H1 (cell line): ENCODE measurements around the gene EIF4A2. TPM values are rescaled to one million over a fixed set of nuclear protein-coding genes. Genes with fewer than 3 reads are reported as not detected.

ENCODE experiments used
- CBX5 ChIP-seq: fragments of 300-800, 300-1000 bp; sonication (generic); IDR thresholded peaks from 2 replicates; pipeline ENCODE4 v1.7.1; 2016; ENCODE audit warnings: antibody characterized with exemption, low read length, low read depth
- CEBPB ChIP-seq: IDR thresholded peaks from 2 replicates; pipeline ENCODE4 v1.6.1; 2012; ENCODE audit warnings: low read depth, low read length
- CTBP2 ChIP-seq: IDR thresholded peaks from 2 replicates; pipeline ENCODE4 v1.7.0; 2011; ENCODE audit warnings: borderline replicate concordance, mild to moderate bottlenecking, moderate library complexity, mixed read lengths, low read length; ENCODE audit not compliant: insufficient read depth, insufficient read length
- FOSL1 ChIP-seq: IDR thresholded peaks from 2 replicates; pipeline ENCODE4 v1.6.1; 2011; ENCODE audit warnings: mild to moderate bottlenecking, low read depth, low read length, moderate library complexity; ENCODE audit not compliant: insufficient read depth
- JUN ChIP-seq: IDR thresholded peaks from 2 replicates; pipeline ENCODE4 v1.6.1; 2011; ENCODE audit warnings: low read depth, mild to moderate bottlenecking, improper control_type of control experiment, low read length
- POLR2A ChIP-seq, 2 experiments: IDR thresholded peaks; 1 replicate in 1 of 2; 2 replicates in 1 of 2; pipeline ENCODE4 v1.6.1; 2011; ENCODE audit warnings: low read depth in 2 of 2, low read length in 2 of 2, mild to moderate bottlenecking in 2 of 2; ENCODE audit errors: control extremely low read depth in 1 of 2
- TEAD4 ChIP-seq: IDR thresholded peaks from 2 replicates; pipeline ENCODE4 v1.6.1; 2012; ENCODE audit warnings: low read depth, low read length, inconsistent platforms, mixed read lengths
- polyA plus RNA-seq, 7 experiments: library from polyadenylated mRNA; depleted of rRNA in 3 of 7; stranded (reverse) in 5 of 7; unstranded in 2 of 7; fragments of >200 nt in 5 of 7; fragments of 200-250 nt in 2 of 7; gene quantifications; 1 replicate in 5 of 7; 2 replicates in 1 of 7; 4 replicates in 1 of 7; pipeline versions ENCODE4 v1.2.1 to v1.2.3, GENCODE V29; 2011 to 2013; ENCODE audit warnings: missing spikeins in 2 of 7, mixed read lengths in 2 of 7
- total RNA-seq: library from RNA; stranded (reverse); fragmentation: NEBNext Ultra II Directional; extraction: Animal tissue kit (Norgen Biotek cat#: 25700); gene quantifications from 2 replicates; pipeline ENCODE4 v1.2.1, GENCODE V29; 2021
- TF ChIP-seq, protein P1 (sequence below): fragments of 300-600 bp; sonication (generic); IDR thresholded peaks from 2 replicates; pipeline ENCODE4 v1.7.1; 2012; ENCODE audit warnings: low read length, moderate library complexity, mild to moderate bottlenecking, inconsistent platforms; ENCODE audit not compliant: insufficient replicate concordance

EIF4A2 gene
- total and polyA plus RNA-seq, 2 of the 8 experiments (the other 6 are each of a cell fraction or from before 2014, with no cell fraction given): 527 to 604 TPM

GRCh38 chr3:186798239-186798874, 15.0 kb downstream of the EIF4A2 start (continued):
- no peak for TF ChIP-seq CTBP2
- TF ChIP-seq CBX5: no peak
- no peak for TF ChIP-seq TEAD4
- no peak for TF ChIP-seq FOSL1
- TF ChIP-seq JUN: no peak
- no peak for TF ChIP-seq CEBPB
- no peak for TF ChIP-seq POLR2A (IDR thresholded peaks at IDR 0.05; ENCODE audit: control extremely low read depth in 1 of 2, low read depth in 2 of 2, low read length in 2 of 2)
- TF ChIP-seq, protein P1, sequence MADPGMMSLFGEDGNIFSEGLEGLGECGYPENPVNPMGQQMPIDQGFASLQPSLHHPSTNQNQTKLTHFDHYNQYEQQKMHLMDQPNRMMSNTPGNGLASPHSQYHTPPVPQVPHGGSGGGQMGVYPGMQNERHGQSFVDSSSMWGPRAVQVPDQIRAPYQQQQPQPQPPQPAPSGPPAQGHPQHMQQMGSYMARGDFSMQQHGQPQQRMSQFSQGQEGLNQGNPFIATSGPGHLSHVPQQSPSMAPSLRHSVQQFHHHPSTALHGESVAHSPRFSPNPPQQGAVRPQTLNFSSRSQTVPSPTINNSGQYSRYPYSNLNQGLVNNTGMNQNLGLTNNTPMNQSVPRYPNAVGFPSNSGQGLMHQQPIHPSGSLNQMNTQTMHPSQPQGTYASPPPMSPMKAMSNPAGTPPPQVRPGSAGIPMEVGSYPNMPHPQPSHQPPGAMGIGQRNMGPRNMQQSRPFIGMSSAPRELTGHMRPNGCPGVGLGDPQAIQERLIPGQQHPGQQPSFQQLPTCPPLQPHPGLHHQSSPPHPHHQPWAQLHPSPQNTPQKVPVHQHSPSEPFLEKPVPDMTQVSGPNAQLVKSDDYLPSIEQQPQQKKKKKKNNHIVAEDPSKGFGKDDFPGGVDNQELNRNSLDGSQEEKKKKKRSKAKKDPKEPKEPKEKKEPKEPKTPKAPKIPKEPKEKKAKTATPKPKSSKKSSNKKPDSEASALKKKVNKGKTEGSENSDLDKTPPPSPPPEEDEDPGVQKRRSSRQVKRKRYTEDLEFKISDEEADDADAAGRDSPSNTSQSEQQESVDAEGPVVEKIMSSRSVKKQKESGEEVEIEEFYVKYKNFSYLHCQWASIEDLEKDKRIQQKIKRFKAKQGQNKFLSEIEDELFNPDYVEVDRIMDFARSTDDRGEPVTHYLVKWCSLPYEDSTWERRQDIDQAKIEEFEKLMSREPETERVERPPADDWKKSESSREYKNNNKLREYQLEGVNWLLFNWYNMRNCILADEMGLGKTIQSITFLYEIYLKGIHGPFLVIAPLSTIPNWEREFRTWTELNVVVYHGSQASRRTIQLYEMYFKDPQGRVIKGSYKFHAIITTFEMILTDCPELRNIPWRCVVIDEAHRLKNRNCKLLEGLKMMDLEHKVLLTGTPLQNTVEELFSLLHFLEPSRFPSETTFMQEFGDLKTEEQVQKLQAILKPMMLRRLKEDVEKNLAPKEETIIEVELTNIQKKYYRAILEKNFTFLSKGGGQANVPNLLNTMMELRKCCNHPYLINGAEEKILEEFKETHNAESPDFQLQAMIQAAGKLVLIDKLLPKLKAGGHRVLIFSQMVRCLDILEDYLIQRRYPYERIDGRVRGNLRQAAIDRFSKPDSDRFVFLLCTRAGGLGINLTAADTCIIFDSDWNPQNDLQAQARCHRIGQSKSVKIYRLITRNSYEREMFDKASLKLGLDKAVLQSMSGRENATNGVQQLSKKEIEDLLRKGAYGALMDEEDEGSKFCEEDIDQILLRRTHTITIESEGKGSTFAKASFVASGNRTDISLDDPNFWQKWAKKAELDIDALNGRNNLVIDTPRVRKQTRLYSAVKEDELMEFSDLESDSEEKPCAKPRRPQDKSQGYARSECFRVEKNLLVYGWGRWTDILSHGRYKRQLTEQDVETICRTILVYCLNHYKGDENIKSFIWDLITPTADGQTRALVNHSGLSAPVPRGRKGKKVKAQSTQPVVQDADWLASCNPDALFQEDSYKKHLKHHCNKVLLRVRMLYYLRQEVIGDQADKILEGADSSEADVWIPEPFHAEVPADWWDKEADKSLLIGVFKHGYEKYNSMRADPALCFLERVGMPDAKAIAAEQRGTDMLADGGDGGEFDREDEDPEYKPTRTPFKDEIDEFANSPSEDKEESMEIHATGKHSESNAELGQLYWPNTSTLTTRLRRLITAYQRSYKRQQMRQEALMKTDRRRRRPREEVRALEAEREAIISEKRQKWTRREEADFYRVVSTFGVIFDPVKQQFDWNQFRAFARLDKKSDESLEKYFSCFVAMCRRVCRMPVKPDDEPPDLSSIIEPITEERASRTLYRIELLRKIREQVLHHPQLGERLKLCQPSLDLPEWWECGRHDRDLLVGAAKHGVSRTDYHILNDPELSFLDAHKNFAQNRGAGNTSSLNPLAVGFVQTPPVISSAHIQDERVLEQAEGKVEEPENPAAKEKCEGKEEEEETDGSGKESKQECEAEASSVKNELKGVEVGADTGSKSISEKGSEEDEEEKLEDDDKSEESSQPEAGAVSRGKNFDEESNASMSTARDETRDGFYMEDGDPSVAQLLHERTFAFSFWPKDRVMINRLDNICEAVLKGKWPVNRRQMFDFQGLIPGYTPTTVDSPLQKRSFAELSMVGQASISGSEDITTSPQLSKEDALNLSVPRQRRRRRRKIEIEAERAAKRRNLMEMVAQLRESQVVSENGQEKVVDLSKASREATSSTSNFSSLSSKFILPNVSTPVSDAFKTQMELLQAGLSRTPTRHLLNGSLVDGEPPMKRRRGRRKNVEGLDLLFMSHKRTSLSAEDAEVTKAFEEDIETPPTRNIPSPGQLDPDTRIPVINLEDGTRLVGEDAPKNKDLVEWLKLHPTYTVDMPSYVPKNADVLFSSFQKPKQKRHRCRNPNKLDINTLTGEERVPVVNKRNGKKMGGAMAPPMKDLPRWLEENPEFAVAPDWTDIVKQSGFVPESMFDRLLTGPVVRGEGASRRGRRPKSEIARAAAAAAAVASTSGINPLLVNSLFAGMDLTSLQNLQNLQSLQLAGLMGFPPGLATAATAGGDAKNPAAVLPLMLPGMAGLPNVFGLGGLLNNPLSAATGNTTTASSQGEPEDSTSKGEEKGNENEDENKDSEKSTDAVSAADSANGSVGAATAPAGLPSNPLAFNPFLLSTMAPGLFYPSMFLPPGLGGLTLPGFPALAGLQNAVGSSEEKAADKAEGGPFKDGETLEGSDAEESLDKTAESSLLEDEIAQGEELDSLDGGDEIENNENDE: no peak
